Measurements from ENCODE around the gene HEATR5B.
"Not testable (repeated sequence)": the region's sequence is repeated elsewhere in the genome, so short reads cannot be mapped to it uniquely, and the experiment has no call there.

The HEATR5B gene

DNA sequence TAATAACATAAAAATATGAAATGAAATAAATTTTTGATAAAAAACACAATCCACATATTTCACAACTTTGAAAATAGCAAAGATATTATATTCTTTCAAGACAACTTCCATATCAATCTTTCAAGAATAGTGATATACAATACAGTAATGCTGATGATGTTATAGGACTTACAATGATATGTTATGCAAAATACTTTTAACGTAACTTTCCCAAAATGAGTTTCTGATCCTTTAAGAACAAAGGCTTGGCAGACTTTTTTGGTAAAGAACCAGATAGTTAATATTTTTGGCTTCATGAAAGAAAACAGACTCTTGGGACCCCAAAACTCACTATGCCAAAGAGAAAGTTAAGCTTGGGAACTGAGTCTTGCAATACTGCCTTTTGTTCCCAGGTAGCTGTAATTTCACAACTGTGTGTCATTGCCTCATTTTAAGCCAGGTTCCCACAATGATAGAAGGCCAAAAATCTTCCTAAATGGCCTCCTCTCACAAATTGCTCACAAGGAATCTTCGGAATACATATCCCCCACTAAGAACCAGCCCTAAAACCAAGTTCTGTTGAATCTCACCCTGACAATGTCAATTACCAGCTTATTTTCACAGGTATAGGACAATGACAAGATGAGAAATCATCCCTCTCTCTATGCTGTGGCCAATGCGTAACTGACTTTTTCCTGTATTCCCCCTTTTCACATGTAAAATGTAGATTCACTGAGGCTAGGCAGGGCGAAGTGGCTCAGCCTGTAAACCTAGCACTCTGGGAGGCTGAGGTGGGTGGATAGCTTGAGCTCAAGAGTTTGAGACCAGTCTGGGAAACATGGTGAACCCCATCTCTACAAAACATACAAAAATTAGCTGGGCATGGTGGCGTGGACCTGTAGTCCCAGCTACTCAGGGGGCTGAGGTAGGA, 63.0 kb downstream of the HEATR5B start:
- no peaks in the 10 kb centered on the region for H3K9me3 Mint-ChIP-seq
- H3K27me3 Mint-ChIP-seq, result no peaks in the 10 kb centered on the region
- peaks cover 54% of the 10 kb centered on the region for H3K36me3 Mint-ChIP-seq
- H3K4me1 Mint-ChIP-seq, result no peaks in the 10 kb centered on the region
- no peak overlapping the region for H3K4me3 Mint-ChIP-seq
- ATAC-seq, result no peak
- no peak overlapping the region for H3K27ac Mint-ChIP-seq

GRCh38 chr2:37020212-37020886, 63.8 kb downstream of the HEATR5B start:
- Mint-ChIP-seq H3K27me3 (no peaks in the 10 kb centered on the region), H3K4me1 (no peaks in the 10 kb centered on the region), H3K4me3 (no peak overlapping the region), H3K36me3 (peaks cover 54% of the 10 kb centered on the region), H3K27ac (no peak overlapping the region), H3K9me3 (no peaks in the 10 kb centered on the region)
- no peak for ATAC-seq

- peak; percentile 56 for ATAC-seq
- peak overlapping the region; percentile 72 for H3K27ac Mint-ChIP-seq
- no peaks in the 10 kb centered on the region for H3K27me3 Mint-ChIP-seq
- H3K4me1 Mint-ChIP-seq, result peaks cover 27% of the 10 kb centered on the region
- H3K4me3 Mint-ChIP-seq, result no peak overlapping the region
- H3K36me3 Mint-ChIP-seq, result peaks cover 50% of the 10 kb centered on the region
- no peaks in the 10 kb centered on the region for H3K9me3 Mint-ChIP-seq
These were observed 70.9 kb downstream of the HEATR5B start for GRCh38 chr2:37013315-37013641.

DNA sequence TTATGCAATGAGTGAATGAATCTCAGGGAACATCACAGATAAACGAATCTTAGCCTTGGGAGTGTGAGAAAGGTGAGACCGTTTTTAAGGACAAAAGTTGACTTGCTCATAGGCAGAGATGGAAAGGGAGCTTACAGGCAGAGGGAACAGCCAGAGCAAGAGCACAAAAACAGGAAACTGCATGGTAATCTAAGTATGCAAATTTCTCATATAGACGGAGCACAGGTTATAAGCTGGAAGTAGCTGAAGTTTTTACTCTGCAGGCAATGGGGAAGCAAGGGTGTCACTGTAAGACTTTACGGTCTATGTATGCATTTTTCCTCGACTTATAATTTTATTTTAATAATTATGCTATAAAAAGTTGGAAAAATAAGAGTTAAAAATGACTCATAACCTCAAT, 73.0 kb downstream of the HEATR5B start:
- H3K4me3 Mint-ChIP-seq, result peak overlapping the region; percentile 34
- no peaks in the 10 kb centered on the region for H3K9me3 Mint-ChIP-seq
- peaks cover 27% of the 10 kb centered on the region for H3K4me1 Mint-ChIP-seq
- ATAC-seq, result peak; percentile 68
- H3K27me3 Mint-ChIP-seq, result no peaks in the 10 kb centered on the region
- H3K27ac Mint-ChIP-seq, result peak overlapping the region; percentile 32
- H3K36me3 Mint-ChIP-seq, result peaks cover 41% of the 10 kb centered on the region

DNA sequence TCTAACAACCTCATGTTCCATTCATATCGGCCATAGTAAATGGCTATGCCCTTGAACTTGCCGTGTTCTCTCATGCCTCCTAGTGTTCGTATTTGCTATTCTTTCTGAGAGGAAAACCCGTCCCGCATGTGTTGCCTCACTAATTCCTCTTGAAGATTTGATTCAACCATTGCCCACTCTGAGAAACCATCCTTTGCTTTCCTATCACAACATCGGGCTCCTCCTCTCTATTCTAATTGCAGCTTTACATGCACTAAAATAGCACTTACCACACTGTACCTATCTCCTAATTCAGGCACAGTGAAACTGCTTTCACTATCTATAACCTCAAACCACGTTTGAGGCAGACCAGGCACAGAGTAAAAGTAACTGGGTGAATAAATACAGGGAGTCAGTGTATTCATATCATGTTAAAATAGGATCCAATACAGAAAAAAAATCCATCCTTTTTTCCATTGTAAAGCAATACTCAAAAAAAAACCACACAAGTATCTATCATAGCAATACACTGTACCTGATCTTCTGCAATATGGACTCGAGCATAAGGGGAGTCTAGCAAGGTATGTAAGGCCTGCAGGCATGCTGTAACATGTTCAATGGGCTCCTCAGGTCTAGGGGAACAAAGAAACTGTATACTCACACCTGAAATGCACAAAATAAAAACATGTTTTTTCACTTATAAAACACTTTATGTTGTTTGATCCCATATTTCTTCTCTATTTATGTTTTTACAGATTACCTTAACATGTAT, 78.9 kb downstream of the HEATR5B start:
- Mint-ChIP-seq H3K4me1 (peaks cover 23% of the 10 kb centered on the region), H3K27ac (peak overlapping the region; percentile 82), H3K9me3 (no peaks in the 10 kb centered on the region), H3K27me3 (no peaks in the 10 kb centered on the region), H3K36me3 (peaks cover 53% of the 10 kb centered on the region), H3K4me3 (peak overlapping the region; percentile 70)
- peak; percentile 86 for ATAC-seq

GRCh38 chr2:37000988-37001556, 83.1 kb downstream of the HEATR5B start:
- H3K4me1 Mint-ChIP-seq, result peaks cover 16% of the 10 kb centered on the region
- ATAC-seq, result no peak
- H3K27ac Mint-ChIP-seq, result no peak overlapping the region
- no peaks in the 10 kb centered on the region for H3K27me3 Mint-ChIP-seq
- no peaks in the 10 kb centered on the region for H3K9me3 Mint-ChIP-seq
- peaks cover 51% of the 10 kb centered on the region for H3K36me3 Mint-ChIP-seq
- H3K4me3 Mint-ChIP-seq, result no peak overlapping the region

GRCh38 chr2:37000318-37000717, 83.9 kb downstream of the HEATR5B start:
- H3K27ac Mint-ChIP-seq, result no peak overlapping the region
- peaks cover 49% of the 10 kb centered on the region for H3K36me3 Mint-ChIP-seq
- no peak overlapping the region for H3K4me3 Mint-ChIP-seq
- no peaks in the 10 kb centered on the region for H3K27me3 Mint-ChIP-seq
- H3K9me3 Mint-ChIP-seq, result no peaks in the 10 kb centered on the region
- H3K4me1 Mint-ChIP-seq, result peaks cover 12% of the 10 kb centered on the region
- no peak for ATAC-seq

- H3K27me3 Mint-ChIP-seq, H3K9me3 Mint-ChIP-seq, ATAC-seq, H3K4me3 Mint-ChIP-seq, H3K27ac Mint-ChIP-seq, H3K4me1 Mint-ChIP-seq: not testable (repeated sequence)
- H3K36me3 Mint-ChIP-seq, result peaks cover 40% of the 10 kb centered on the region
These were observed 84.8 kb downstream of the HEATR5B start for GRCh38 chr2:36999416-36999815.

GRCh38 chr2:36993841-36994620, 90.1 kb downstream of the HEATR5B start:
- H3K27ac Mint-ChIP-seq, result no peak overlapping the region

GRCh38 chr2:36988008-36988407, 96.2 kb downstream of the HEATR5B start:
- Mint-ChIP-seq H3K9me3 (no peaks in the 10 kb centered on the region), H3K4me3 (no peak overlapping the region), H3K36me3 (peaks cover 24% of the 10 kb centered on the region), H3K4me1 (no peaks in the 10 kb centered on the region), H3K27me3 (no peaks in the 10 kb centered on the region), H3K27ac (no peak overlapping the region)
- ATAC-seq, result no peak

More at GRCh38 chr2:36993841-36994620, 90.1 kb downstream of the HEATR5B start:
- Mint-ChIP-seq H3K27me3 (no peaks in the 10 kb centered on the region), H3K9me3 (no peaks in the 10 kb centered on the region), H3K4me3 (no peak overlapping the region), H3K4me1 (no peaks in the 10 kb centered on the region), H3K36me3 (peaks cover 26% of the 10 kb centered on the region)
- no peak for ATAC-seq

- Mint-ChIP-seq H3K36me3 (peaks cover 47% of the 10 kb centered on the region), H3K4me1 (no peaks in the 10 kb centered on the region), H3K9me3 (no peaks in the 10 kb centered on the region), H3K27me3 (no peaks in the 10 kb centered on the region), H3K27ac (no peak overlapping the region), H3K4me3 (no peak overlapping the region)
- ATAC-seq, result no peak
These were observed 101.7 kb downstream of the HEATR5B start for GRCh38 chr2:36982467-36982866.

- Mint-ChIP-seq H3K36me3 (peaks cover 47% of the 10 kb centered on the region), H3K4me3 (no peak overlapping the region), H3K27me3 (no peaks in the 10 kb centered on the region), H3K4me1 (no peaks in the 10 kb centered on the region), H3K9me3 (no peaks in the 10 kb centered on the region), H3K27ac (no peak overlapping the region)
- ATAC-seq, result no peak
These were observed 102.3 kb downstream of the HEATR5B start for GRCh38 chr2:36981911-36982310.

DNA sequence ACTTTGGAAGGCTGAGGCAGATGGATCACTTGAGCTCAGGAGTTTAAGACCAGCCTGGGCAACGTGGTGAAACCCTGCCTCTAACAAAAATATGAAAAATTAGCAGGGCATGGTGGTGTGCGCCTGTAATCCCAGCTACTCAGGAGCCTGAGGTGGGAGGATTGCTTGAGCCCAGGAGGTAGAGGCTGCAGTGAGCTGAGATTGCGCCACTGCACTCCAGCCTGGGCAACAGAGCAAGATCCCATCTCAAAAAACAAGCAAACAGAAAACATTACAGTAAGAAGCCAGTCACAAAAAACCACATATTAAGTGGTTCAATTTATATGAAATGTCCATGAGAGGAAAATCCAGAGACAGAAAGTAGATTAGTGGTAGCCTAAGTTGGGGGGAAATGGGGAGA, 105.2 kb downstream of the HEATR5B start:
- not testable (repeated sequence) for H3K4me3 Mint-ChIP-seq, H3K27ac Mint-ChIP-seq, H3K9me3 Mint-ChIP-seq, ATAC-seq, H3K4me1 Mint-ChIP-seq, H3K27me3 Mint-ChIP-seq
- peaks cover 34% of the 10 kb centered on the region for H3K36me3 Mint-ChIP-seq

DNA sequence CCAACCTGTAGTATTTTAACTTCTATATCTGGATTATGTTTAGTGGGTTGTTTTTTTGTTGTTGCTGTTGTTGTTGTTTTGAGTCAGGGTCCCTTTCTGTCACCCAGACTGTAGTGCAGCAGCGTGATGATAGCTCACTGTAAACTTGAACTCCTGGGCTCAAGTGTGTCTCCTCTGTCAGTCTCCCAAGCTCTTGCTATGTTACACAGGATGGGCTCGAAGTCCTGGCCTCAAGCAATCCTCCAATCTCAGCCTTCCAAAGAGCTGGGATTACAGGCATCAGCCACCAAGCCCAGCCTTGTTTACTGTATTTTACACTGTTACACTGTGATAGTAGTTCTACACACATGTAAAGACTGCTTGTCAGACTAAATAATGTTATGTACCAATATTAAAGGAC, 108.1 kb downstream of the HEATR5B start:
- no peak for ATAC-seq
- Mint-ChIP-seq H3K4me3 (no peak overlapping the region), H3K4me1 (no peaks in the 10 kb centered on the region), H3K27ac (no peak overlapping the region), H3K36me3 (peaks cover 33% of the 10 kb centered on the region), H3K27me3 (no peaks in the 10 kb centered on the region), H3K9me3 (no peaks in the 10 kb centered on the region)
